Endothelial cell (in vitro differentiated cells): ENCODE results near the gene MXRA7. TPM values are rescaled to one million over a fixed set of nuclear protein-coding genes. Genes with fewer than 3 reads are reported as not detected.

ENCODE experiments used
- DNase-seq: peaks from one replicate; pipeline ENCODE4 v3.0.0; 2021; ENCODE audit warnings: low spot score
- H3K27ac Mint-ChIP-seq: one replicate; pipeline ENCODE4 v1.8.0; 2021; ENCODE audit warnings: mixed read lengths, inconsistent platforms; ENCODE audit not compliant: unreplicated experiment
- H3K27me3 Mint-ChIP-seq: one replicate; pipeline ENCODE4 v1.8.0; 2021; ENCODE audit warnings: mild to moderate bottlenecking, moderate library complexity, mixed read lengths, inconsistent platforms; ENCODE audit not compliant: unreplicated experiment
- H3K36me3 Mint-ChIP-seq: one replicate; pipeline ENCODE4 v1.8.0; 2021; ENCODE audit warnings: mild to moderate bottlenecking, low read depth, mixed read lengths, inconsistent platforms; ENCODE audit not compliant: unreplicated experiment
- H3K4me1 Mint-ChIP-seq: one replicate; pipeline ENCODE4 v1.8.0; 2021; ENCODE audit warnings: mild to moderate bottlenecking, mixed read lengths, inconsistent platforms; ENCODE audit not compliant: unreplicated experiment
- H3K4me3 Mint-ChIP-seq: one replicate; pipeline ENCODE4 v1.8.0; 2021; ENCODE audit warnings: mild to moderate bottlenecking, mixed read lengths, inconsistent platforms; ENCODE audit not compliant: unreplicated experiment
- H3K9me3 Mint-ChIP-seq: one replicate; pipeline ENCODE4 v1.8.0; 2021; ENCODE audit warnings: mixed read lengths, inconsistent platforms; ENCODE audit not compliant: unreplicated experiment
- CTCF ChIP-seq: fragments of 200-600 bp; sonication (generic); IDR thresholded peaks from one replicate; pipeline ENCODE4 v1.5.0; 2021; ENCODE audit warnings: antibody characterized with exemption; ENCODE audit not compliant: unreplicated experiment
- total RNA-seq: library from RNA; stranded (reverse); fragmentation: NEBNext Ultra II Directional; extraction: Animal tissue kit (Norgen Biotek cat#: 25700); gene quantifications from one replicate; pipeline ENCODE4 v1.2.1, GENCODE V29; 2021; ENCODE audit not compliant: unreplicated experiment

Gene MXRA7
- total RNA-seq, 1 donor from 2014 or later = 51.6 TPM

GRCh38 chr17:76735586-76736348, 25.0 kb upstream of the MXRA7 start:
- Mint-ChIP-seq H3K27me3 (peaks cover 14% of the 10 kb centered on the region), H3K4me1 (peaks cover 38% of the 10 kb centered on the region), H3K36me3 (peaks cover 31% of the 10 kb centered on the region), H3K4me3 (peak overlapping the region; percentile 100), H3K27ac (peak overlapping the region; percentile 98), H3K9me3 (no peaks in the 10 kb centered on the region)
- no peak for DNase-seq
- no peak for TF ChIP-seq CTCF

- TF ChIP-seq CTCF = no peak
- no peaks in the 10 kb centered on the region for H3K9me3 Mint-ChIP-seq
- no peak for DNase-seq
- peaks cover 31% of the 10 kb centered on the region for H3K36me3 Mint-ChIP-seq
- peaks cover 14% of the 10 kb centered on the region for H3K27me3 Mint-ChIP-seq
- peaks cover 38% of the 10 kb centered on the region for H3K4me1 Mint-ChIP-seq
- peak overlapping the region; percentile 100 for H3K4me3 Mint-ChIP-seq
- peak overlapping the region; percentile 75 for H3K27ac Mint-ChIP-seq
These were observed 24.2 kb upstream of the MXRA7 start for GRCh38 chr17:76735006-76735405.

- H3K27ac Mint-ChIP-seq = peak overlapping the region; percentile 79
- peak overlapping the region; percentile 88 for H3K4me3 Mint-ChIP-seq
- H3K36me3 Mint-ChIP-seq = peaks cover 31% of the 10 kb centered on the region
- peaks cover 12% of the 10 kb centered on the region for H3K27me3 Mint-ChIP-seq
- no peaks in the 10 kb centered on the region for H3K9me3 Mint-ChIP-seq
- DNase-seq = no peak
- no peak for TF ChIP-seq CTCF
- peaks cover 38% of the 10 kb centered on the region for H3K4me1 Mint-ChIP-seq
These were observed 23.5 kb upstream of the MXRA7 start for GRCh38 chr17:76734080-76734840.

- Mint-ChIP-seq H3K4me1 (peaks cover 35% of the 10 kb centered on the region), H3K36me3 (peaks cover 31% of the 10 kb centered on the region)
- no peak for TF ChIP-seq CTCF
These were observed 22.8 kb upstream of the MXRA7 start for GRCh38 chr17:76733618-76733957.

More at GRCh38 chr17:76733618-76733957, 22.8 kb upstream of the MXRA7 start:
- peak overlapping the region; percentile 79 for H3K27ac Mint-ChIP-seq
- no peak for DNase-seq
- H3K4me3 Mint-ChIP-seq = peak overlapping the region; percentile 88
- peaks cover 13% of the 10 kb centered on the region for H3K27me3 Mint-ChIP-seq
- H3K9me3 Mint-ChIP-seq = no peaks in the 10 kb centered on the region
